Retina (tissue), 1 donor: Measurements from ENCODE around the gene SMO.

Source experiments
- DNase-seq: peaks from one replicate; pipeline ENCODE4 v3.0.0-alpha.2; 2016

The SMO gene

DNA sequence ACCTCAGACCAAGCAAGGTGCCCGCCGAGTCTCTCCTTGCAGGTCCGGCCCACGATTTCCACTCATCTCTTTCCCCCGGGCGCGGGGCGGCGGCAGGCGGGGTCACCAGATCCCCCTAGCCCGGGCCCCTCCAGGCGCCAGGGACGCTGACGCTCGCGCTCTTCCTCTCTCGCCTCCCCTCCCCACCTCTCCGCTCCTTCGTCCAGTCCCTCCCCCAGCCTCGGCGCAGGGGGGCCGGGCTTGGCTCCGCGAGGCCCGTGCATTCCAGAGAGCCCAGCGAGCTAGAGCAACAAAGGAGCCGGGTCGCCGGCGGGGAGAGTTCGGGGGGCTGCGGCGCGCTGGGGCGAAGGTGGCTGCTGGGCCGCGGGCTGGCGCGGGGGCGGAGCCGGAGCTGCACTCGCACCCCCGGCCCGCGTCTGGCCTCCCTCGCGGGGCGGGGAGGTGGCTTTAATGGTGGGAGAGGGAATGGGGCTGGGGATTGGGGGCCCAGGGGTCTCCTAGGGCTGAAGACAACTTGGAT is at the start of gene SMO:
Gene SMO, plus strand, starts transcription at position 262 of the 520 bp plus-strand sequence. CDS start 519 bp downstream, outside the sequence.
- DNase-seq, result peak; percentile 92

DNA sequence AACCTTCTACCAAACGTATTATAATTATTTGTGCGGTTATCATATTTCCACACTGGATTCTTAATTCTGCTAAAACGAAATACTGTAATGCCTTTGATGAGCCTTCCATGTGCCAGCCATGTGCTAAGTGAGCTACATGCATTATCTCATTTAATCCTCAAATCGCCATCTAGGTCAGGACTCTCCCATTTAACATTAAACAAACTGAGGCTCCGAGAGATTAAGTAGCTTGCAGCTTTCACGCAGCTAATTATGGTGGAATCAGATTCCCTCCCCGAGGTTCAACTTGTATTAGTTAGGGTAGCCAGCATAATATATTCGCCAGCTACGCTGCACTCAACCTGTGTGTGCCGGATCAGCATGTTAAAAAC is 44.7 kb upstream of the SMO start:
- DNase-seq, result no peak

DNA sequence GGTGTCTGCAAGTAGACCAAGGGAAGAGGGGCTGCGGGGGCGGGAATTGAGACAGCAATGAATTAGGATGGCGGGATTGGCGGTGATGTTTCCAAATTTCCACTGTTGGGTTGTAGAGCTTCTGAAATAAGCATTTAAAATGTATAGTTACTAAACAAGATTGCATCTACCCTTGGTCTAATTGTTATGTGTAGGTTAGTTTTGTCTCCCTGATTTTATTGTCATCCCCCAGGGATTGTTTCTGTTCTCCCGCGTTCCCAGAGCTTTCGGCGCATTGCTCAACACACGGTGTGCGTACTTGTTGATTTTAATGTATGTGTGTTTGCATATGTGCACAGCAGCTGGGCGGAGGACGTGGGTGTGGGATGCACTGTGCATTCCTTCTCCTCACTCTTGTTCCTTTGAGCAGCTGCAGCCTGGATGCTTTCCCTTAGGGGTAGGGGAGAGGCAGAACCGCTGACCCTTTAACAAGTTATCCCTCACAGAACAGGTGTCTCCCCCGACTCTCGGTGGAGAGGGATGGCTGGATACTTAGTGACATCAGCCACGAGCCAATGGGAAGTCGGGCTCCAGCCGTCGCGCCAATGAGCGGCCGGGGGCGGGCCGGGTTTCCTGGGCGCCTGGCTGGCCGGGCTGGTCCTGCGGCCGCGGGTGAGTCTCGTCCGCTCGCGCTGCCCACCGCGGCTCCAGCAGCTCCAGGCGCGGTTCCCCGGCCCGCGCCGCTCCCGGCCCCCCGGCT is 44.2 kb upstream of the SMO start, which contains the start of gene TSPAN33:
Gene TSPAN33, plus strand, starts transcription at position 613 of the 739 bp plus-strand sequence. CDS start 274 bp downstream, outside the sequence.
- peak; percentile 90 for DNase-seq

DNA sequence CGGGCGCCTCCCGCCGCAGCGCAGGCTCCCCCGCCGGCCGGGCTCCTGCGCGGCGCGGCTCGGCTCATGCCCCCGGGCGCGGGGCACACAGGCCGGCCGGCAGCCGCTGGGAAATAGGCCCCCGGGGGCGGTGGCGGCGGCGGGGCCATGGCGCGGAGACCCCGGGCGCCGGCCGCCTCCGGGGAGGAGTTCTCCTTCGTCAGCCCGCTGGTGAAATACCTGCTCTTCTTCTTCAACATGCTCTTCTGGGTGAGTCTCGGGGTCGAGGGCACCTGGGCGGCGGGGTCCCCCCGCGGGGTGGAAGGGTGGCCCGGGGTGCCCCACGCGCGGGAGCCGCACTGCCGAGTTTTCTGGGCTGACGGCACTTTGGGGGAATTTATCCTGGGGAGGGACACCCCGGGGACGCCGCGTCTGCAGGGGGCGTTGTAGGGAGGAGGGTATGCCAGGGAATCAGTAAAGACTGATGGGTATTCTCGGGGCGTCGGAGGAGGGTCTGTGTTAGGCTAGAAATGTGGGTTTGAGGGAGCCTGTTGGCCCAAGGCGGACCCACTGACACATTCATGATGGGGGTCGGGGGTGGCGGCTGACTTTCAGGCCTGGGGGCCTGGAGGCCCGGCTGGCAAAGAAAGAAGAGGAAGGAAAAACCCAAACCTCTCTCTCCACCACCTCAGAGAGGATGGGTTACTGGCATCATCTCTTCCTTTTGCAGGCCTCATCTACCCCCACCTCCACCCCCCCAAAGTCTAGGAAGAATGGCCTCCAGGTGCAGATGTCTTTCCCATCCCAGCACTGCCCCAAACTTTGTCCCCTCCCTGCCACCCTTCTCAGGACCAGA is 43.4 kb upstream of the SMO start:
- DNase-seq, result peak; percentile 47

DNA sequence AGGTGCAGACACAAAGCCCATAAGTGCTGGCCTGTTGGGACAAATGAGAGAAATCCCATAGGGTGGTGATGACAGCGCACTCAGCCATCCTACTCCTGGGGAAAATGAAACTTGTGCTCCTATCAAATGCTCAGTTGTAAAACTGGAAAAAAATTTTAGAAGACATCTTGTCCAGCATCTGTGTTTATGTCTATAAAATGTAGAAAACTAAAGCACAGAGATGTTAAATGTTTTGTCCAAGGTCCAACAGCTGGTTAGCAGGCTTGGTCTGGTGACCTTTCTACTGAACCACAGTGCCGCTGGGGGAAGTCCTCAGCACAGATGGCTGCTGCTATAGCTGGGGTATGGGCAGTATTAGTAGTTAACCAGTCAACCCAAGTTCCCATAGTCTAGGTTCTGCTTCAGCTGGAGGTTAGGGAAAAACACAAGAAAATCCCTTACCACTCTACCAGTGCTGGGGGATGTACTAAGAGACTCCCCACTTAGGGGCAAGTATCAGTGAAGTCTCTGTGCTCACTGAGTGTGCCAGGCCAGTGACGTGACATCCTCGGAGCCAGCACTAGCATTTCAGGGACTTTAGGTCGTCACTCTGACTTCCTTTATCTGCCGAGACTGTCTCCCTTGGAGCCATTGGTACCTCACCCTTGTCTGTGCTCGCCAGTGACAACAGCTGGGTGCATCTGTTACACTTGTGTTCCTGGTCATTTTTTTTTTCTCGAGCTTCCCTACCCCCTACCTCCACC is 42.0 kb upstream of the SMO start:
- DNase-seq, result no peak

DNA sequence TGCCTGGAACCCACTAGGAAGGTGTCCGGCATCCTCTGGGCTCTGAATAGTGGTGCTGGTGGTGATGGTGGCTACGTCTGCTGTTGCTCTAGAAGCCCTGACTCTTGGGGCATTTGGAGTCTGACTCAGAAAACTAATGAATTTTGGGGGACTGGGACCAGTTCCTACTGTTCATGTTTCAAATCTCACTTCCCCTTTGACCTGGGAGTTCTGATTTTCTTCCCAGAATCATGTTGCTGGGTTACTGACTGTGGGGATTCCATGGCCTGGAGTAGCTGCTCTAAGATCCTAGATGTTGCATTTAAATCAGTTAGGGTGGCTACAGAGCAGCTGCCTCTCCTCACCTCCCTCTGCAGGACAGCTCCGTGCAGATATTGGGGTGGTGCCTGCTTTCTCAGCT is 40.7 kb upstream of the SMO start:
- no peak for DNase-seq

DNA sequence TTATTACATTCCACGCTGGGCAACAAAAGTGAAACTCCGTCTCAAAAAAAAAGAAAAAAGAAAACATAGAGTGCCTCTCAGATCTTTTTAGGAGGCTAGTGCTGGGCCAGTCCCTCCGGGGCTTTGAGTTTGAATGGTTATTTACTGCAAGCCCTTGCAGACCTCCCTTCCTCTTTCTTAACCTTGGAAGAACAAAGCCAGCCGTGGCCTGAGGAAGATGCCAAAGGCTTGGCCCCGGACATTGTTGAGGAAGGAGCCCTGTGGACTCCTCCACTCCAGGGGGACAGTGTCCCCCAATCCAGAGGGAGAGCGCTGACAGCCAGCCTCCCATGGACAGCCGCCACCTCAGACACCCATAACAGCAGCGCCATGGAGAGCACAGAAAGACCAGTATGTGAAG is 38.9 kb upstream of the SMO start:
- DNase-seq, result no peak

DNA sequence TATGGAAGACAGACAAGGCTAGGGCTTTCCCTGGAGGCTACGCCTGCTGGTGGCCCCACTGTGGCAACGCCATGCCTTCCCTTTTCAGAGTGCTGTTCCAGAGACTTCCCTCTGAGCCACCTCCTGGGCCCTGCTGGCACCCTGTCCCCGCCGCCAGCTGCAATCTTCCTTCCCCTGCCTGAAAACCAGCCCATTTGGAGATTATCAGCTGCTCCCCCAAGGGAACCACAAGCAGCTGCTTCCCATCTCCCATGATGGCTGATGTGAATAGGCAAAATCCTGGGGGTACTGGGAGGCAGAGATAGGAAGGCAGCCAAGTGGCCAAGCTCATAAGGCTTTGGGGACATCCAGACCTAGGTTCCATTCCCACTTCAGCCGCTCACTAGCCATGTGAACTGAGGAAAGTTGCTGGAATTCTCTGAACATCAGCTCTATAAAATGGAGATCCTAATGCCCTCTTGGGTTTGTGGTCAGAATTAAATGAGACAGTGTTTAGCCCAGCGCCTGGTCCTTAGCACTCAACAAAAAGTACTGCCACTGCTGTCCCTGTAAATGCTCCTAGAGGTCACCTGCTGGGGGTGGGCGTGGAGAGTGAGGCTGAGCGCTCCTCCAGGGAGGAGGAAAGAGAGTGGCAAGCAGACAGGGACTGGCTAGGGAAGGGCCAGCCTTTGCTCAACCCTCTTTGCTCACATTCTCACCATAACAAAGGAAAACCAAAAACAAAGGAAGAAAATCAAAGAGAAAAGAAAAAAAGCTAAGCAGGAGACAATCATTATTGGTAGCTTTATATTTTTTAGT is 38.0 kb upstream of the SMO start:
- no peak for DNase-seq

DNA sequence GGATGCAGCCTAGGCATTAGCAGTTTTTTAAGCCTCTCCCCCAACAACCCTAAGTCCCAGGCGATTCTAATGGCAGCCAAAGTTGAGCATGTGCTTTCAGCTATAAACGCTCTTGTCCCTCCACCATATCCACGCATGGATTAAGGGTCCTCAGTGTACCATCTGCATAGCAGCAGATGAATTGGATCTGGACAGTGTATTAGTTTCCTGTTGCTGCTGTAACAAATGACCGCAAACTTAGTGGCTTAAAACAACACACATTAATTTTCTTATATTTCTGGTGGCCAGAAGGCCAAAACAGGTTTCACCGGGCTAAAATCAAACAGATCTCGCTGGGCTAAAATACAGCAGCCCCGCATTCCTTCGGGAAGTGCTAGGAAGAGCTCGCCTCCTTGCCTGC is 30.8 kb upstream of the SMO start:
- DNase-seq, result no peak

DNA sequence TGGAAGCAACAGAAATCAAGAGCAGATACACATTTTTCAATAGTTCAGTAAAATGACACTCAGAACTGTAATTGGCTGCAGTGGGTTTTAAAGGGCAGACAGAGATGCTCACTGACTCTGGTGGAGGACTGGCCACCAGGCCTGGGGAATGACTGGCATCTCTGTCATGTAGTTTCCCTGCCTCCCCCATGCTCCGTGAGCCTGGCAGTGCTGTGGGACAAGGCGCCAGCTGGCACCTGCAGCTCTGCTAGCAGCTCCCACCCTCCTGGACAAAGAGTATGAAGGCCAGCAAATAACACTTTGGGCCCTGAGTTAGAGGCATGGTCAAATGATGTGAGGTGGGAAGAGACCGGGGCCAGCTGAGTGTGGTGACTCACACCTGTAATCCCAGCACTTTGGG is 28.9 kb upstream of the SMO start:
- DNase-seq, result no peak

DNA sequence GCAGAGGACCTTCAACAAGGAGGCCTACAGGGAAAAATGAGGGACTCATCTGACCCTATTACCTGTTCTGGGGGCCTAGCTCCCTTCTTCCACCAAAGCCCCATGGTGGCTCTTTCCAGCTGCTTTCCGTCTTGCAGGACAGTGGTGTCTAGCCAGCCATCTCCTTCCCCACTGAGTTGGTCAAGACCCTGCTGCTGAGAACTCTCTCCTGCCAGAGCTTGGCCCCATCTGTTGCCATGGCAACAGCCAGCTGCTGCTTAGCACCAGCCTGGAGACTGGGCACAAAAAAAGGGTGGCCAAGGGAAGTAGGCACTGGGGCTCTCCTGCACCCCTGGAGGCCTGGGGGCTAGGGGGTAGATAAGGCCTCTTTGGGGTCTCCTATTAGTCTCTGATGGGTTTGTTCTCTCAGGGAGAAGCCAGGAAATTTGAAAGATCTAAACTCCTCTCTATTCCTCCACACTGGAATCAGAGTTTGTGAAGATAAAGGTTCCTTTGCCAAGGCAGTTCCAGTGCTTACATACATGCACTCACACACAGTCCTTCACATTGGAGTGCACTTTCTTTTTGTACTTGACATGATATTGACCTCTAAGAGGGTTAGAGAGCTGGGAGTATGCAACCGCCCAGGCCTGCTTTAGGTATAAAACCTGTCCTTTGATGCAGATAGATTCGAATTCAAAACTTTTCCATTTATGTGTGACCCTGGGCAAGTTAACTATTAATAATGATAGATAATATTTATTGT is 28.1 kb upstream of the SMO start:
- DNase-seq, result peak; percentile 76

DNA sequence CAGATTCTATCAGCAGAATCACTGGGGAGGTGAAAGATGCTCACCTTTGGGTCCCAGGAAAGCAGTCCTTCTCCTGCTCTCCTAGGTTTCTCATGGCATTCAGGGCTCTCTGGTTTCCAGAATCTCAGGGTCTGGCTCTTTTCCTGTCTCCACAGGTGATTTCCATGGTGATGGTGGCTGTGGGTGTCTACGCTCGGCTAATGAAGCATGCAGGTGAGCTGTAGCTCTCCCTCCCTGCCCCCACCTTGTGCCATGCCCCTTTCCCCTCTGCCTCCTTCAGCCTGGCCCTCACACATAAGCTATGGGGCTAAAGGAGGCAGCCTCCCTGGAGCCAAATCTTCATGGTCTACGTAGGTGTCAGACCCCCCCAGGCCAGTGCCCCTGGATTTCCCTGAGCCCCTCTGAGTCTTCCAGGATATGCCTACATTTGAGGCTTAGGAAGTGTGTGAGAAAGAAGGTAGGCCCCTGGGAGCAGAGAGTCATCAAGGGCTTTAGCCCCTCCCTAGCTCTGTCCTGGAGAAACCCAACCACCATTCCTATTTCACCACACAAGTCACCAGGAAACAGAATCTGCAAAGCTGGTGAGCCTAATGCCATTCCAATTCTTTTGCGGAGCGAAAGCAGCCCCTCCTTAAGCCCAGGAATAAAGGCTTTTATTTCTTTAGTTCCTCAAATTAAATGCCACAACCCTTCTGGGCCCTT is 26.8 kb upstream of the SMO start:
- no peak for DNase-seq

DNA sequence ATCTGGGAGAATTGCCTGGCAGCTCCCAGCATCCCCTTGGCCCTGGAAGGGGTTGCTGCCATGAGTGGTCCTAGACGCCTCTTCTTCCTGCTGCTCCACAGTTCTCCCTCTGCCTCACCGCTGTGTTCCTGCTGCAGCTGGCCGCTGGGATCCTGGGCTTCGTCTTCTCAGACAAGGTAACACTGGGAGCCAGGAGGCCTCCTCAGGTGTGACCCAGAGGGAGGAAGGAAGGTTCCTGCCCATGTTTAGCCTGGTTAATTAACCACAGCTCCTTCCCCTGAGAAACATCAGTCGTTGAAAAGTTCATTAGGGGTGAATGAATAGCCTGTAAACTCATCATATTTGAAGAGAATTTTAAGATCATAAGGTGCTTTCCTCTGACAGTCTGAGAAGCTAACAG is 25.7 kb upstream of the SMO start:
- DNase-seq, result no peak

DNA sequence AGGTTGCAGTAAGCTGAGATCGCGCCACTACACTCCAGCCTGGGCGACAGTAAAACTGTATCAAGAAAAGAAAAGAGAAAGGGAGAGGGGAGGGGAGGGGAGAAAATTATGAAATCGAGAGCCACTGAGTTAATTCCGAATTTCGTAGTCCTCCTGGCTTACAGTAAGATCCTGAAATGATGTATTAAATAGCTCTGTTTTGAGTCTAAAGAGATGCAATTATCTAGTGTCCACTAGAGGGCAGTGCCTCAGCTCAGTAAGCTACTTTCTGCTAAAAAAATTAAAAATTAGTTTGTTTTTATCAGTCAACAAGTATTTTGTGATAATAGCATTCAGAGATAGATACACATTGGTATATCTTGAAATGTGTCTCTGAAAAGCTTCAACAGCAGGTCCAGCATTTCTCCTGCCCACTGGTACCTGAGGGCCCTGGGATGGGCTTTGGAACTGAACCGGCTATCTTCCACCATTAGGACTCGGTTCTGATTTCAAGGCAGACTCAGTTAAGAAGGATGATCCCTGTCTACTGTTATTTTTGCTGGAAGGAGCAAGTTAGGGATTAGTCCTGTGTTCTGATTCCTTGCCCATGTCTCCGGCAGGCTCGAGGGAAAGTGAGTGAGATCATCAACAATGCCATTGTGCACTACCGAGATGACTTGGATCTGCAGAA is 24.4 kb upstream of the SMO start:
- peak; percentile 52 for DNase-seq

DNA sequence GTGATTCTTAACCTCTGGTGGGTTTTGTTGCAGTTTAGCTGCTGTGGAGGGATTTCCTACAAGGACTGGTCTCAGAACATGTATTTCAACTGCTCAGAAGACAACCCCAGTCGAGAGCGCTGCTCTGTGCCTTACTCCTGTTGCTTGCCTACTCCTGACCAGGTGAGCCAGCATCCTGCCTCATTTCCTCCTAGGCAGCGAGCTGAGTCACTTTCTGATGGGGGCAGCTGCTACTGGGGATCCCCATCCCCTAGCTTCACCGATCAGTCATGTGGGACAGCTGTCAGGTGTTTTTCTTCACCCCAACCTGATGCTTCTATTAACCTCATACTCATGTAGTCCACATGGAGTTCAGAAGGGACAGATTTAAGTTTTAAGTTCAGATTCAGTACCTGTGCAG is 21.7 kb upstream of the SMO start:
- no peak for DNase-seq

DNA sequence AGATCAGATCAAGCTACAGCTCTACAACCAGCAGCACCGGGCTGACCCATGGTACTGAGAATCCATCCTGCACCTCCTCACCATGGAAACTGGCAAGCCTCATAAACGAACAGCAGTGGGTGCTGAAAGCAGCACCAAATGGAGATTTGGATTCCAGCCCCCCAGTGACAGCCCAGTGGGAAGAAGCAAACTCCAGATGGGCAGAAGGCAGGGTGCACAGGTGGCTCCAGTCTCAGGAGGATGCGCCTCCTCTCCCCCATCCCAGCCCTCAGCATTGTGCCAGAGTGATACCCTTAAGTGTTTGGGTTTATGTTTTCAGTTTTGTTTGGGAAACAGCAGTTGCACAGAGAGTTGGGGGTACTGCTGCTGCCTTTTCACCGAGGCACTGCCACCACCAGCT is 20.6 kb upstream of the SMO start:
- DNase-seq, result no peak

DNA sequence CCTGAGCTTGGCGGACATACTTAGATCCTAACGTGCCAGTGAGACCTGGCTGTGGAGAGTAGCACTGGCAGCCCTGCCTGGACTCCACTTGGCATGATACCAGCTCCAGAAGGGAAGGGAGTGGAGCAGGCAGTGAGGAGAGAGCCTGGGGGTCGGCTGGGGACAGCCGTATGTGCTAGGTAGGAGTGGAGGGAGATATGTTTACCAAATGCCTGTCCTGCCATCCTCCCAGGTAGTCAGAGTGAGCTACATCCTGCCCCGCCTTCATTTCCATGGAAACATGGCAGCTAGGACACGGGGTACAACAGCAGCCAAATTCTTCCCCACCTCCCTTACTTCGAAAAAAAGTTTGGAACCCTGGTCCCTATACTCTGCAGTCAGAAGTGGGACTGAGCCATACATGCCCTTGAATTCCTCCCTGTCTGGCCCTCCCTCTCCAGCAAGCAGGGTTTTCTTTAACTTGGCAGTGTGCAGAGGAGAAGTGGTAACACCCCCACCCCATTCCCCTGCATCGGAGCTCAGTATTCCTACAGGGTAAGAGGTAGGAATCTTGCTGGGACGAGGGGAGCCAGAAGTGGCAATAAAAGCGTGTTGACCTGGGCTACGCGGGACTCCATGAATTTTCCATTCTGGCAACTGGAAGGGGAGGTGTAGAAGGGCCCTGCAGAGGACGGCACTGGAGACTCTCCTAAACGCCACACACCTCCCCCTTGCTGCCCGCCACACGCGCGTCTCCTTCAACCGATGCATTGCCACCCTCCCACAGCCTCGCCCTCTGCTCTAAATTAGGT is 20.0 kb upstream of the SMO start:
- peak; percentile 71 for DNase-seq

DNA sequence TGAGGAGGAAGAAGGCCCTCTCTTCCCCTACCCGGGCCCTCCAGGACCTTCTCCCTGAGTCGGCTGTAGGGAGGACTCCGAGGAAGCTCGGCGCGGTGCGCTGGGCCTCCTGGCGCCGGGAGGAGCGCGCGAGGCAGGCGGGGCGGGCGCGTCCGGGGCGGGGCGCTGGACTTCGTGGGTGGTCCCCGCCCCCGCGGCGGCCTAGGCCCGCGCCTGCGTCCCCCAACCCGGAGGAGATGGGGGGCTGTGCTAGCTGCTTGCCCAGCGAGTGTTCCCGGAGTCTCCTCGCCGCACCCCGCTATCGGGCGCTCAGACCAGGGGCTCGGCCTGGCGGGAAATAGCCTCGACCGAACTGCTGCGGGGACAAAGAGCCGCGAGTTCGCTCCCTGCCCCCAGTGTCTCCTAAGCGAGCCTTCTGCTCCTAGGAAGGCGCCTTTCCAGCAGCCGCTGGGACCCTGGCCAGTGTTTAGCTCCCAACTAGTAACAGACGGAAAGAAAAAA is 19.2 kb upstream of the SMO start:
- peak; percentile 83 for DNase-seq

DNA sequence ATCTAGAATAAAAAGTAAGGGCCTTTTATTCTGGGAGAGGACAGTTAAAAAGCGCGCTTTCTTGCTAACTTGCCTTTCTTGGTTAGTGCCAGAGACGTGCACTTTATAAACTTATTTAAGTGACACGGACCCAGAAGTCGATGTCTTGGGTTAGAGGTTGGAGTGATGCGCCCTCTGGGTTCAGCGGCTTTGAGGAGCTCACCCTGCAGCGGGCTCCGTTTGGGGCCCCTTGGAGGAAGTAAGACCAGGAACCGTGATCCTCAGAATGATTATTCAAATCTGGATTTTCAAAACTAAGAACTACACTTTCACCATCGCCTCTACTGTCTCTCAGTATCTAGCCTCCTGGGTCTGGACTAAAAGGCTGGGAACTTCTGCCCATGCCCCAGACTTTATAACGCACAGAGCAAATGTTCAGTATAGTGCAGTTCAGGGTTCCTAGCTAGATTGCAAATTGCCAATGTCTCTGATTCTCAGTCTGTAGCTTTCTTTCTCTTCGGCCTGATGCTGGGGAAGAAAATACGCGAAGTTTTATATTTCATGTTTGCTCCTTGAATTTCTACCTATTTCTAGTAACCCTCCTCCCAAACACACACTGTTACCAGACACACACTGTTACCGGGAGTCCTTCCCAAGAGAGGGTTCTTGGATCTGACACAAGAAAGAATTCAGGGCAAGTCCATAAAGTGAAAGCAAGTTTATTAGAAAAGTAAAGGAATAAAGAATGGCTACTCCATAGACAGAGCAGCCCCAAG is 18.6 kb upstream of the SMO start:
- no peak for DNase-seq
